GM23248 (cell line): ENCODE measurements around the gene CCDC170.

Experiments
- EZH2 ChIP-seq: fragments of 200-600 bp; sonication (generic); IDR thresholded peaks from 2 replicates; pipeline ENCODE4 v1.6.1; 2018; ENCODE audit warnings: antibody characterized with exemption, mild to moderate bottlenecking; ENCODE audit not compliant: insufficient read depth, poor library complexity, severe bottlenecking
- EZH2phosphoT487 ChIP-seq: fragments of 200-600 bp; sonication (generic); IDR thresholded peaks from 2 replicates; pipeline ENCODE4 v1.6.1; 2018; ENCODE audit warnings: antibody characterized with exemption, moderate library complexity, mild to moderate bottlenecking, low read depth; ENCODE audit not compliant: insufficient read depth

DNA sequence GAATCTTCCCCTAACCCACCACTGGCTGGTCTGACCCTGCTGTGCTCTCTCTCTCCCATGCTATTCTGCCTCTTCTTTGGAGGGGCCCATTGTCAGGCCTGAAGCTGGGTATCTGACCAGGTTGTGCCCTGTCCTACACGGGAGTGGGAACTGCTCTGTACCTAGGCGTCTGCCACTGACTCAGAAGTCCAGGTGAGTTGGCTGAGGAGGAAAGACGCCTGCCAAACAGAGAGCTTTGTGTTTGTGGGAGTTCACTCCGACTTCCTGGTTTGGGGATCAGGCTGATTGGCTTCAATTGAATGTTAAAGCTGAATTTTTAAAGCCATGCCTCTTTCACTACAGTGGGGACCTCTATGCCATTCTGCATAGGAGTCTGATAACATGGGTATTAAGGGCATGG, 136.0 kb downstream of the CCDC170 start:
- TF ChIP-seq EZH2, result no peak
- no peak for TF ChIP-seq EZH2phosphoT487
